Gastrocnemius medialis (tissue), 4 donors: ENCODE measurements around the gene CDK14. TPM values are rescaled to one million over a fixed set of nuclear protein-coding genes. Genes with fewer than 3 reads are reported as not detected.

Experiments used
- ATAC-seq, 2 donors: fragments of 150-250 bp; one replicate each; pipeline ENCODE4 v1.9.1; 2016
- DNase-seq, 2 donors: peaks; one replicate each; pipeline ENCODE4 v3.0.0-alpha.2; 2019
- H3K27ac ChIP-seq, 4 donors: fragments of 200-600 bp; sonication (generic); 1 replicate in 1 of 4; 2 replicates in 3 of 4; pipeline ENCODE4 v1.5.1; 2016 to 2018; ENCODE audit warnings: mild to moderate bottlenecking in 2 of 4, moderate library complexity in 1 of 4
- H3K27me3 ChIP-seq, 3 donors: fragments of 200-600 bp; sonication (generic) in 2 of 3; 1 replicate in 1 of 3; 2 replicates in 2 of 3; pipeline versions ENCODE4 v1.5.1 to v1.6.0; 2016 to 2019; ENCODE audit warnings: mild to moderate bottlenecking in 1 of 3, moderate library complexity in 1 of 3
- H3K36me3 ChIP-seq, 2 donors: fragments of 200-600 bp; sonication (generic) in 1 of 2; one replicate each; pipeline ENCODE4 v1.5.1; 2017 to 2018
- H3K4me1 ChIP-seq, 2 donors: fragments of 200-600 bp; sonication (generic) in 1 of 2; one replicate each; pipeline ENCODE4 v1.5.1; 2016 to 2017; ENCODE audit warnings: mild to moderate bottlenecking in 2 of 2
- H3K4me3 ChIP-seq, 4 donors: fragments of 200-600 bp; sonication (generic) in 3 of 4; 1 replicate in 1 of 4; 2 replicates in 3 of 4; pipeline ENCODE4 v1.5.1; 2016 to 2019; ENCODE audit warnings: mild to moderate bottlenecking in 2 of 4
- H3K9me3 ChIP-seq, 3 donors: fragments of 200-600 bp; sonication (generic) in 2 of 3; 1 replicate in 1 of 3; 2 replicates in 2 of 3; pipeline ENCODE4 v1.5.1; 2016 to 2019
- POLR2A ChIP-seq, 2 donors: fragments of 450-650 bp; IDR thresholded peaks; one replicate each; pipeline ENCODE4 v1.6.1; 2017; ENCODE audit warnings: antibody characterized with exemption in 2 of 2, mild to moderate bottlenecking in 2 of 2, moderate library complexity in 2 of 2
- in situ Hi-C, 4 donors: fragments of 200-750 bp; cut with MboI; loops; one replicate each; pipeline versions ENCODE4 v1.15.0 to v1.8.0; 2017; ENCODE audit warnings: low sequenced_read_pairs in 4 of 4
- intact Hi-C: fragments of 100-400 bp; cut with DNase I; formaldehyde crosslinking; loops from one replicate; pipeline ENCODE4 v1.15.1; 2023; ENCODE audit warnings: low total_unique reads
- total RNA-seq, 4 donors: library from RNA; depleted of rRNA; stranded (reverse); fragments of >200 nt; gene quantifications; one replicate each; pipeline versions ENCODE4 v1.1.0 to v1.2.3, GENCODE V29; 2016
- TF ChIP-seq, protein P1 (sequence below), 5 experiments: fragments of 450-650 bp in 3 of 5; fragments of 200-600 bp in 2 of 5; sonication (generic) in 2 of 5; IDR thresholded peaks in 4 of 5; conservative IDR thresholded peaks in 1 of 5; 1 replicate in 4 of 5; 2 replicates in 1 of 5; pipeline ENCODE4 v1.5.1; 2016 to 2019; ENCODE audit warnings: antibody characterized with exemption in 5 of 5, mild to moderate bottlenecking in 3 of 5, moderate library complexity in 3 of 5

The CDK14 gene
- total RNA-seq, 4 donors from 2014 or later = 3.9 to 8.6 (median 7.3) TPM

DNA sequence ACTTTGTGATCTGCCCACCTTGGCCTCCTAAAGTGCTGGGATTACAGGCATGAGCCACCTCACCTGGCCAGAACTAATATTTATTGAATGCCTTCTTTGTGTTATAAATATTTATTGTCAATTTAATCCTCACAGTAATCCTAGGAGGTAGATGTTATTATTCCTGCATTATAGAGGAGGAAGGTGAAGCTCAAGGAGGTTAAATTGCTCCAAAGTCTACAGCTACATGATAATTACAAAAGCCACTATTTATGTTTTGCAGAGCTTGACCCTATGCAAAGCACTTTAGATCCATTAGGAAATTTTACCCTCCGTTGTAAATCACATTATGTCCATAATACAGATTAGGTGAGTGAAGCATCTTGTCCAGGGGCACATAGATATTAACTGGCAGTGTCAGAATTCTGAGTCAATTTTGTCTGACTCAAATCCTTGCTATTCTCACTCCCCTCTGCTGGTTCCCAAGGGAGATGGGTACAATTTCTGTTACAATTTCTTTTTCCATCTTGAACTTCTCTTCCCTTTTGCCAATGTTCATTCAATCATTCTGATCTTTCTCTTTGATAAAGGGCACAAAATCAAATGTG is 25.7 kb upstream of the CDK14 start:
- Histone ChIP-seq H3K4me3 (no peak overlapping the region), H3K4me1 (no peaks in the 10 kb centered on the region), H3K9me3 (no peaks in the 10 kb centered on the region), H3K27me3 (no peaks in the 10 kb centered on the region), H3K27ac (no peak overlapping the region), H3K36me3 (no peaks in the 10 kb centered on the region)
- intact Hi-C loops (no loop called here), in situ Hi-C loops (loop anchor here in 1 of 4 donors (25.0 kb wide), 1 partner anchor 467 kb away; no protein-coding TSS in a partner anchor)
- DNase-seq (no peak), ATAC-seq (no peak)
- TF ChIP-seq, protein P1, sequence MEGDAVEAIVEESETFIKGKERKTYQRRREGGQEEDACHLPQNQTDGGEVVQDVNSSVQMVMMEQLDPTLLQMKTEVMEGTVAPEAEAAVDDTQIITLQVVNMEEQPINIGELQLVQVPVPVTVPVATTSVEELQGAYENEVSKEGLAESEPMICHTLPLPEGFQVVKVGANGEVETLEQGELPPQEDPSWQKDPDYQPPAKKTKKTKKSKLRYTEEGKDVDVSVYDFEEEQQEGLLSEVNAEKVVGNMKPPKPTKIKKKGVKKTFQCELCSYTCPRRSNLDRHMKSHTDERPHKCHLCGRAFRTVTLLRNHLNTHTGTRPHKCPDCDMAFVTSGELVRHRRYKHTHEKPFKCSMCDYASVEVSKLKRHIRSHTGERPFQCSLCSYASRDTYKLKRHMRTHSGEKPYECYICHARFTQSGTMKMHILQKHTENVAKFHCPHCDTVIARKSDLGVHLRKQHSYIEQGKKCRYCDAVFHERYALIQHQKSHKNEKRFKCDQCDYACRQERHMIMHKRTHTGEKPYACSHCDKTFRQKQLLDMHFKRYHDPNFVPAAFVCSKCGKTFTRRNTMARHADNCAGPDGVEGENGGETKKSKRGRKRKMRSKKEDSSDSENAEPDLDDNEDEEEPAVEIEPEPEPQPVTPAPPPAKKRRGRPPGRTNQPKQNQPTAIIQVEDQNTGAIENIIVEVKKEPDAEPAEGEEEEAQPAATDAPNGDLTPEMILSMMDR (IDR thresholded peaks at IDR 0.05 in 4 of 5, conservative IDR thresholded peaks at IDR 0.05 in 1 of 5) = no peak
- TF ChIP-seq POLR2A (IDR thresholded peaks at IDR 0.05) = no peak

DNA sequence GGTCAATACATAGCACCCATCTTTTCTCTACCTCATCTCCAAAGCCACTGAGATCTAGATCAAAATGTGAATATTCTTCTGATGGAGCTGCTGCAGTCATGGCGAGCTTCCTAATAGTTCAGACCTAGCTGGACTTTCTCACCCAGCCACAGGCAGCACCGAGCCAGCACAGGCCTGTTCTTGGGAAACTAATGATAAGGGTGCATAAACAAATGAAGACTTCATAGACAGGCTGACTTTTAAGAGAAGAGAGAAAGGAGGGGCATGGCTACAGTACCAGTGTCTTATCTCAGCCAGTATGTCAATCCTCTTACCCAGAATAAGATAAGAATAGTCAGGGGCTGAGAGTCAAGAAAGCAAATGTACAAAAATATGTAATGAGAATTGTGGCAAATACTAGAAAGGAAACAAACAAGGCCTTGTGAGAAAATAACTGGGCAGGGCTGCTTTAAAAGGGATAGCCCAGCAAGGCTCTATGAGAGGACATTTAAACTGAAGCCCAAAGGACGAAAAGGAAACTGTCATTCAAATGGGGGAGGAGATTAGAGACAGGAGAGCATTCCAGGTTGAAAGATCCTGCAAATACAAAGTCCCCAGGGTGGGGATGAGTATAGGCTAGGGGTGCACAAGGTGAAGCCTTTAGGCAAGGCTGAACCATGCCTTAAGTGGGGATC is 21.8 kb upstream of the CDK14 start:
- H3K4me3 ChIP-seq = no peak overlapping the region
- H3K9me3 ChIP-seq = no peaks in the 10 kb centered on the region
- no peaks in the 10 kb centered on the region for H3K36me3 ChIP-seq
- intact Hi-C loops = no loop called here
- no peaks in the 10 kb centered on the region for H3K4me1 ChIP-seq
- H3K27me3 ChIP-seq = no peaks in the 10 kb centered on the region
- ATAC-seq (no peak), DNase-seq (no peak)
- TF ChIP-seq, protein P1 (IDR thresholded peaks at IDR 0.05 in 4 of 5, conservative IDR thresholded peaks at IDR 0.05 in 1 of 5) = no peak
- no peak for TF ChIP-seq POLR2A (IDR thresholded peaks at IDR 0.05)
- no peak overlapping the region for H3K27ac ChIP-seq
- in situ Hi-C loops = loop anchor here in 1 of 4 donors (25.0 kb wide), 1 partner anchor 463 kb away; no protein-coding TSS in a partner anchor

DNA sequence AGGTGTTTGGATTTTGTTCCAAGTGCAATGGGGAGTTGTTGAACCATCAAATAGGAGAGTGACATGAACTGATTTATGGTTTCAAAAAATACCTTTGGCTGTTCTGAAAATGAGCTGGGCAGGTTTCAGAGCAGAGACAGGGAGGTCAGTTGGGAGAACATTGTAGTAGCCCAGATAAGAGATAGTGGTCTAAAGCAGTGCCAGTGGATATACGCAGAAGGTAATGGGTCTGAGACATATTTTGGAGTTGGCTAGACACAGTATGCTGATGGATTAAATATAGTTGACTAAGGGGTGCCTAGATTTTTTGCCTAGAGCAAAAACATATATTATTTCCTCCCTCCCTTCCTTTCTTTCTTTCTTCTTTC is 21.3 kb upstream of the CDK14 start:
- Histone ChIP-seq H3K9me3 (no peaks in the 10 kb centered on the region), H3K4me3 (no peak overlapping the region), H3K4me1 (no peaks in the 10 kb centered on the region), H3K27ac (no peak overlapping the region), H3K27me3 (no peaks in the 10 kb centered on the region), H3K36me3 (no peaks in the 10 kb centered on the region)
- in situ Hi-C loops (loop anchor here in 1 of 4 donors (25.0 kb wide), 1 partner anchor 462 kb away; no protein-coding TSS in a partner anchor), intact Hi-C loops (no loop called here)
- TF ChIP-seq, protein P1 (IDR thresholded peaks at IDR 0.05 in 4 of 5, conservative IDR thresholded peaks at IDR 0.05 in 1 of 5) = no peak
- TF ChIP-seq POLR2A (IDR thresholded peaks at IDR 0.05) = no peak
- DNase-seq = no peak
- ATAC-seq = no peak

DNA sequence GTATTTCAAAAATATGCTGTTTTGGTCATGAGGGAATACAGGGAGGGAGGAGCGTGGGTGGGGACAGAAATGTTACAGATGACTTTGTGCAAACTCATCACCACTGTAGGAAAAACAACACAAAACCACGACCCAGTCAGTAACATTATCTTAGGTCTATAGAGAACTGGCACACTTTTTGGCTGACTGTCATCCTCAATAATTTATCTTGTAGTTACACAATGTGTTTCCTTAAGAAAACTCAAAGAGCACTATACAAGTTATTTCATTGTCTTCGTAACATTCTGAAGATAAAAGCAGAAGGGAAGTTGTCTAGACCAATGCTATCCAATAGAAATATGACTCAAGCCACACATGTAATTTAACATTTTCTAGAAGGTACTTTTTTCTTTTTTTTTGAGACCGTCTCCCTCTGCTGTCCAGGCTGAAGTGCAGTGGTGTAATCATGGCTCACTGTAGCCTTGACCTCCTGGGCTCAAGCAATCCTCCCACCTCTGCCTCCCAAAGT is 16.9 kb upstream of the CDK14 start:
- in situ Hi-C loops = no loop called here

More for the DNA sequence above, 16.9 kb upstream of the CDK14 start:
- Histone ChIP-seq H3K4me3 (no peak overlapping the region), H3K9me3 (no peaks in the 10 kb centered on the region), H3K36me3 (no peaks in the 10 kb centered on the region), H3K4me1 (no peaks in the 10 kb centered on the region), H3K27ac (no peak overlapping the region), H3K27me3 (no peaks in the 10 kb centered on the region)
- TF ChIP-seq, protein P1 (IDR thresholded peaks at IDR 0.05 in 4 of 5, conservative IDR thresholded peaks at IDR 0.05 in 1 of 5) = no peak
- no peak for TF ChIP-seq POLR2A (IDR thresholded peaks at IDR 0.05)
- no peak for ATAC-seq
- no peak for DNase-seq
- intact Hi-C loops = no loop called here
